Duodenal mucosa (tissue), 2 donors: ENCODE results near the gene MOSMO.

Experiments used
- H3K27ac ChIP-seq: one replicate; pipeline ENCODE4 v1.7.0; 2013; ENCODE audit warnings: low read depth, low read length
- H3K27me3 ChIP-seq, 2 donors: one replicate each; pipeline ENCODE4 v1.7.0; 2013; ENCODE audit warnings: low read length in 2 of 2, control low read depth in 1 of 2; ENCODE audit not compliant: insufficient read depth in 2 of 2, control insufficient read depth in 1 of 2
- H3K36me3 ChIP-seq, 2 donors: one replicate each; pipeline ENCODE4 v1.7.0; 2013; ENCODE audit warnings: low read length in 2 of 2, control low read depth in 1 of 2; ENCODE audit not compliant: insufficient read depth in 2 of 2, control insufficient read depth in 1 of 2
- H3K4me1 ChIP-seq, 2 donors: one replicate each; pipeline ENCODE4 v1.7.0; 2013; ENCODE audit warnings: low read length in 2 of 2, control low read depth in 1 of 2; ENCODE audit not compliant: insufficient read depth in 2 of 2, control insufficient read depth in 1 of 2
- H3K4me3 ChIP-seq, 2 donors: one replicate each; pipeline ENCODE4 v1.7.0; 2013; ENCODE audit warnings: low read length in 2 of 2, low read depth in 1 of 2
- H3K9ac ChIP-seq, 2 donors: one replicate each; pipeline ENCODE4 v1.7.0; 2013; ENCODE audit warnings: low read length in 2 of 2, low read depth in 1 of 2
- H3K9me3 ChIP-seq, 2 donors: one replicate each; pipeline ENCODE4 v1.7.0; 2013; ENCODE audit warnings: low read length in 2 of 2, control low read depth in 1 of 2; ENCODE audit not compliant: control insufficient read depth in 1 of 2

MOSMO gene

DNA sequence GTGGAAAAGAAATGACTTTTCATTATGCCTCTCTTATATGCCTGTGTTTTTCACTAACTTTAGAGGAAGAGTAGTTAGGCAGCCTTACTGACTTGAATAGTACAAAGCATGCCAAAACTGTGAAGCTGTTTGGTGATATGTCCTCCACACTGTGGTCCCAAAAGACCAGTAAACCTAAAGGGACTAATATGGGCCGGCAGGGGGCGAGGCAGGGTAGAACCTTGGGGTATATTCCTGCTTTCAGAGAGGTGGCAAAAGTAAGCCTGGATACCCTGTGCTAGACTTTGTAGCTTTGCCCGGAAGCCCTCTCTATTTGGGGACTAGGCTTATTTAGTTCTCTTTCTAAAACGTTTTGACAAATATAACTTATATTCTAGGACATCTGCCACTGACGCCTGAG, 48.0 kb downstream of the MOSMO start:
- H3K27ac ChIP-seq: no peak overlapping the region
- H3K4me3 ChIP-seq: no peak overlapping the region
- no peaks in the 10 kb centered on the region for H3K9me3 ChIP-seq
- no peaks in the 10 kb centered on the region for H3K4me1 ChIP-seq
- H3K27me3 ChIP-seq: no peaks in the 10 kb centered on the region
- H3K9ac ChIP-seq: no peak overlapping the region
- no peaks in the 10 kb centered on the region for H3K36me3 ChIP-seq

DNA sequence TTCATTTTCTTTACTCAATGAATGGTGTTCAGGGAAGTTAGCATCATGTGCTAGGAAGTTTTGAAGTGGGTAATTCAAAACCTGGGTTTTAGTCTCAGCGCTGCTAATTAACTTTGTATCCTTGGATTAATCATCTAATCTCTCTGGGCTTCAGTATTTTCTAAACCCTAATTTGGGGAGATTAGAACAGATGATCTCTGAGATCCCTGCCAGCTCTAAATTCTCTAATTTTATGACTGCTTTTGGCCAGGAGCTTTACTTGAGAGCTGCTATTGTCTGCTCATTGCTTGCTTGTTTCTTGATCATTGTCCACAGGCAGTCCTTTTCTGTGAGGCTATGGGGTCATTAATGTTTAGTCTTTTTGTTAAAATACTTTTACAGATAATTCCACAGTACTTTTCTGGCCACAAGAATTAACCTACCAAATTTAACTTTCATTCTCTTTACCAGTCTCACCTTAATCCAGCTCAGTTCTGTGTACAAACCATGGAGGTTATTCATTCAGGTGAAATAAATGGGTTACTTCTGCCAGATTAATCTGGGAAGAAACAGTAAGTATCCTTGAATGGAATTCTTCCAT, 56.1 kb downstream of the MOSMO start:
- no peaks in the 10 kb centered on the region for H3K4me1 ChIP-seq
- H3K27me3 ChIP-seq: no peaks in the 10 kb centered on the region
- no peaks in the 10 kb centered on the region for H3K36me3 ChIP-seq
- no peak overlapping the region for H3K4me3 ChIP-seq
- H3K9ac ChIP-seq: no peak overlapping the region
- H3K9me3 ChIP-seq: no peaks in the 10 kb centered on the region
- no peak overlapping the region for H3K27ac ChIP-seq

DNA sequence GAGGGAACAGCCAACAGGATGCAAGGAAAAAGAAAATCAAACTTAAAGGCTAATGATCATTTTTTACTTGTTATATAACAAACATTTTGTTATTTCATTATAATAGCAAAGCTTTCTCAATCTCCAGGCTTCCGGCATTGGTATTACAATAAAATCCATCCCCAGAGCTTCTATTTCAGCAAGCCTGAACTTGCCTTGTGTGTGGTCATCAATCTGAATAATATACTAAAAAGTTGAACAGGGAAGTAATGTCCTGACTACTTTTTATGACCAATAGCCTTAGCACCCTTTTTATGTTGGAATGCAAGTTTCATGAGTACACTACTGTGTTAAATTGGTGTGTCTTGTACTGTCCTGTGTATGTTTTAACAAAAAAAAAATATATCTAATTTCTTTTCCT, 57.3 kb downstream of the MOSMO start:
- Histone ChIP-seq H3K27ac (no peak overlapping the region), H3K9me3 (no peaks in the 10 kb centered on the region), H3K9ac (no peak overlapping the region), H3K36me3 (no peaks in the 10 kb centered on the region), H3K4me3 (no peak overlapping the region), H3K27me3 (no peaks in the 10 kb centered on the region), H3K4me1 (no peaks in the 10 kb centered on the region)

DNA sequence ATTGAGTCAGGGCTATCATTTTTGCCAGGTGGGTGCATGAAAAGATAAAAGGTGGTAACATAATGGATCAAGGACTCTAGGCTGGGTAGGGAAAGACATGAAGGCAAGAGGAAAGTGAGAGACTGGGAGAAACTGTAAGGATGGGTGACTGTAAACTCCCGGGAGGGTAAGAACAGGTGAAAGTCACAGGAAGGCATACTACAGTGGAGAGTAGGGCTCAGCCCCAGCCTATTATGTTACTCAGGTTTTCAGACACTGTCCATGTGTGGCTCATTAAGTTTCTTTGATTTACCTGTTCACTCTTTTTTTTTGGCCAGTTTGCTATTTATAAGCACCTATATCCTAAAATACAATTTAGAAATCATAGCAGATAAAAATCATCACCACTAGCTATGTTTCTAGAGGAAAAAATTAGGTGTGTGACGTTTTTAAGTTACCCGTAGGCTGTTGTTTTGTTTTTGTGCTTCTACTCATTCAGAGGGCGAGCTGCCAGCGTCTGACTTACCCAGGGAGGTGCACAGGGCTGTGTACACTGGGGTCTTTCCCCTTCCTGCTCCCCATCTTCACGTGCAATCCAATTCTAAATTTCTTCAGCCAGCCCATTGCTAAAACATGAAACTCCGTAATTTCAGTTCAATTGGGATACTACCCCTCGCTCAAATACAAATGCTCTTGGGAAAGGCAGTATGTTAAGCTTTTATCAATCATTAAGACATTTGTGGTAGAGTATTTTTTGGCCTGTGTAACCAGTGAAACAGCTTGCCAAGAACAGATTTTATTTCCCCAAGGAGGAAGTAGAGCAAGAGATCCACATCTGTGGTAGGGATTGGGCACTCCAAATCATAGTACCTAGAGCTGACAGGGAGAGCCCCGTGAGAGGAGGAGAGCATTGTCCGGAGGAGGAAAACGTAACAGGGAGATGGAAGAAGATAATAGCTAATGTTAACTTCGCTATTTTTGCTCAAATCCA, 62.7 kb downstream of the MOSMO start:
- Histone ChIP-seq H3K4me1 (no peaks in the 10 kb centered on the region), H3K36me3 (no peaks in the 10 kb centered on the region), H3K27ac (no peak overlapping the region), H3K9me3 (no peaks in the 10 kb centered on the region), H3K9ac (no peak overlapping the region), H3K4me3 (no peak overlapping the region), H3K27me3 (no peaks in the 10 kb centered on the region)

DNA sequence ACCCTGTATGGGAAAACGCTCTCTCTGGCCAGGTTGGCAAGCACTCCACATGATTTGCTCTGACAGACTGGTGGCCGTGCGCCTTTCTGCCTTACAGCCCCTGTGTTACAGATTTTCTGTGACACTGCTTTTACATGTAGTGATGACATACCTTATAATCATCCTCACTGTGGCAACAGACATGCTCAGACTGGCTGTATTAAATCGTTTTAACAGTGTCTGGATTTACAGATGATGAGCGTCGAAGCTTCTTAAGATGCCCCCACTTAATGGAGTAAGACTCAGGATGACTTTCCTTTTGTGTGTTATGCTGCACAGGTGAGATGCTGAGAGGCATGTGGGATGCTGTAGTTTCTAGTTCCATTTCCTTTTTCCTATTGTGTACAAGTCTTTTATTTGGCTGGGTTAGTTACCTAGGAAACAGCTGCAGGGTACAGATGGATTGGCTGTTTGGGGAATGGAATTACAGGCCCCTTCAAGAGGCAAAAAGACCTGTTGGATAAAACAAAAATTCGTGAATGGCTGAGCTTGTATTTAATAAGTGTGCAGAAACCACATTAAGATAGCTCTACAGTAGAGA, 63.5 kb downstream of the MOSMO start:
- H3K36me3 ChIP-seq: no peaks in the 10 kb centered on the region
- no peak overlapping the region for H3K27ac ChIP-seq
- H3K9me3 ChIP-seq: no peaks in the 10 kb centered on the region
- H3K4me1 ChIP-seq: no peaks in the 10 kb centered on the region
- H3K4me3 ChIP-seq: no peak overlapping the region
- no peak overlapping the region for H3K9ac ChIP-seq
- H3K27me3 ChIP-seq: no peaks in the 10 kb centered on the region

DNA sequence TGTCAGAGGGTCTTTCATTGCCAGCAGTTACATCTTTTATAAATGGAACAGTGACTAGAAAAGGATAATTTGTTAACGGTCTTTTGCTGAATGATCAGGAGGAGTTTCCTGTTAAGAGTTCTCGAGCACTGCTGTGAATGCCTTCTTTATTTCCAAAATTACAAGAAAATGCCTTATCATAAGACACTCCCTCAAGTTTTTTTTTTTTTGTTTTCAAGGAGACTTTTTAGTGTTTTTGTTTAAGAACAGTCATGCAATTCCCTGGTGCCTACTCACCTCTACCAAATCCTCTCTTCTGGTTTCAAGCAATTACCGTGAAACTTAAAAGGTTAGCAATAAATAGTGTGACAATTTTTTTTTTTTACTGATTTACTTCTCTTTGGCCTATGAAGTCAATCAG, 65.4 kb downstream of the MOSMO start:
- H3K9ac ChIP-seq: no peak overlapping the region
- no peaks in the 10 kb centered on the region for H3K27me3 ChIP-seq
- H3K4me3 ChIP-seq: no peak overlapping the region
- no peak overlapping the region for H3K27ac ChIP-seq
- no peaks in the 10 kb centered on the region for H3K9me3 ChIP-seq
- no peaks in the 10 kb centered on the region for H3K4me1 ChIP-seq
- H3K36me3 ChIP-seq: no peaks in the 10 kb centered on the region

DNA sequence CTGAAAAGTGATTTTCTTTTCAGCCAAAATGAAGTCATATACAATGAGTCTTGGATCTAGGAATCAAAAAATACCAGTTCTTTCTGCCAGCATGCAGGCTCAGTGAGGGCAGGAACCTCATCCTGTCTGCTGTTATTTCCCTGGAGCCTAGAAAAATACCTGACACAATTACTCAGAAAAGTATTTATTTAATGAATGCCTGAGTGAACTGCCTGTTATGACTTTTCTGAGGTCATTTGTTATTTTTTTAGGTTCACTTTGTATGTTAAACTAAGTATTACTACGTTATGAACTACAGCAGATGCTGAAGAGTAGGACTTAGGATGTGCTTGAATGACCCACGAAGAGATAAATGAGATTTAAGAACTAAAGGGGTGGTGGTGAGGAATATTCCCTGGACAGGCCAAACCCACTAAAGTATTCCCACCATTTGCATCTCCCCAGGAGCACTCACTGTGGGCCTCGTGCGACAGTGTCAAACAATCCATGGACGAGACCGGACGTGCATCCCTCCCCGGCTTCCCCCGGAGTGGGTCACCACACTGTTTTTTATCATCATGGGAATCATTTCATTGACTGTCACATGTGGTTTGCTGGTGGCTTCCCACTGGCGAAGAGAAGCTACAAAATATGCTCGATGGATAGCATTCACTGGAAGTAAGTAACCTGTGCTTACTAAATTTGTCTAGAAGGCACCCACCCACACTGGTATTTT, 67.3 kb downstream of the MOSMO start:
- no peak overlapping the region for H3K27ac ChIP-seq

DNA sequence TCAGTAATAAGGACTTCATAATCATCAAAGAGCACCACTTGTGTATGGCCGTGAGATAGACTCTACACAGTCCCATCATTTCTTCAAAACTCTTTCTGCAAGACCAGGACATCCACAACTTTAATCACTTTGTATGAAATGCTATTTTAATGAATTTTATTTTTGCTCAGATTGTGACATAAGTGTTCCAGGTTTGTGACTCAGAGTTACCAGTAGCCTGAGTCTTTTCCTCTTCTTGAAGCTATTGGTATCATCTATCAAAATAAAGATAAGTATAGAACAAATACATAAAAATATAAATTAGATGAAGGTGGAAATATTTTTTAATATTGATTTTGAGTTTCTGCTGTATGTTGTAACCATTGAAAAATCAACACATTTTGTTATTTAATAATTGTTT, 67.9 kb downstream of the MOSMO start:
- Histone ChIP-seq H3K36me3 (peaks cover 0 to 5% of the 10 kb centered on the region in 2 donors), H3K27ac (no peak overlapping the region), H3K27me3 (no peaks in the 10 kb centered on the region), H3K9me3 (no peaks in the 10 kb centered on the region), H3K9ac (no peak overlapping the region), H3K4me3 (no peak overlapping the region), H3K4me1 (no peaks in the 10 kb centered on the region)

More for the DNA sequence above, 67.3 kb downstream of the MOSMO start:
- H3K36me3 ChIP-seq: peaks cover 0 to 3% of the 10 kb centered on the region in 2 donors
- no peaks in the 10 kb centered on the region for H3K9me3 ChIP-seq
- no peak overlapping the region for H3K4me3 ChIP-seq
- H3K9ac ChIP-seq: no peak overlapping the region
- H3K27me3 ChIP-seq: no peaks in the 10 kb centered on the region
- H3K4me1 ChIP-seq: no peaks in the 10 kb centered on the region

DNA sequence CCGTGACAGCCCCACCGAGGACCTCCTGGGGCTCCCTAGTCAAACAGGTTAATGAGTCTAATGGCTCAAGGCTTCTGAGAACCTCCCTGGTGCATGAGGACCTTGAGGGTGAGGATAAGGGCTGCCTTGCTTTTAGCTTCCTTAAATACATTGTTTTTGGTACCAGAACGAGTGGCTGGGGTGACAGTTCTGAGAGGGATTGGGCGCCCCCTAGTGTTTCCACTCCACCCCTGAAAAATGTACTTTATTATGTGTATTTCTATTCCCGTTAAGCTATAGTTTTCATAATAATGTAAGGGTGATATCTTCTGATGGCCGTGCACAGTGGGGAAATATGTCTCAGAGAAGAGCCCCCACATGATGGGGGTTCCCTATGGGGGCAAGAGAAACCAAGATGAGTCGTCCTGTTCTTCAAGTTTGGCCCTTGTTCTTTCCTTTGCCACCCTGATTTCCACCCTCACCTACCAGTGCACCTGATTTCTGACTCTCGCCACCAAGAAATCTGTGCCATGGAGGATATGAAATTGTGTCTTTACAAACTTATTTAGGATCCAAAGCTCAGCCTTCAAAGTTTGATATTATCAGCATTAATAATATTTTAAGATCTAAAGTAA, 69.9 kb downstream of the MOSMO start:
- Histone ChIP-seq H3K4me1 (no peaks in the 10 kb centered on the region), H3K9ac (no peak overlapping the region), H3K27ac (no peak overlapping the region), H3K27me3 (no peaks in the 10 kb centered on the region), H3K9me3 (no peaks in the 10 kb centered on the region), H3K36me3 (peaks cover 0 to 5% of the 10 kb centered on the region in 2 donors), H3K4me3 (no peak overlapping the region)
